A204.1 (cell line): Measurements from ENCODE around the gene CNTN5.
"Not testable (repeated sequence)": the region's sequence is repeated elsewhere in the genome, so short reads cannot be mapped to it uniquely, and the experiment has no call there.

Experiments used
- FAIRE-seq: peaks from 2 replicates; lab custom pipeline; 2012; peaks lifted over from hg19 to GRCh38; lab: Jason Lieb, UNC

CNTN5 gene

DNA sequence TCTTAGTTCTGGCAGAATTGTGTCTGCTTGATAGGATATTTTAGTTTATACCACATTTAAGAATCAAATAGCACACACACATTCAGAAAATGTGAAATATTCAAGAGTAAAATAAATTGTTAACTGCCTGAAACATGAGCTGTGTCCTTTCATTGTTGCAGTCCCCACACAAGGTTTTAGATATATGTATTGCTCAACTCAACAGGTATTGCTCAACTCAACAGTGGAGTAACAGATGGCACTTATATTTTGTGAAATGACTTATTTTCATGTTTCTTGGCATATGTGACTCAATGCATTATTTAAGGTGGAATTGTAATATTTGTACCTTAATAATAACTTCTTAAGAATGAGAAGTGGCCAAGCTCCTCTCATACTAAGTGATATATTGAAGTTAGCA lies 760.3 kb downstream of the CNTN5 start:
- FAIRE-seq, result no peak

- no peak for FAIRE-seq
Observed at GRCh38 chr11:99791354-99791753, 770.6 kb downstream of the CNTN5 start.

GRCh38 chr11:99795999-99796398 lies 775.2 kb downstream of the CNTN5 start:
- FAIRE-seq, result no peak

- no peak for FAIRE-seq
Observed at GRCh38 chr11:99803501-99803900, 782.8 kb downstream of the CNTN5 start.

- FAIRE-seq, result no peak
Observed at GRCh38 chr11:99812516-99812915, 791.8 kb downstream of the CNTN5 start.

DNA sequence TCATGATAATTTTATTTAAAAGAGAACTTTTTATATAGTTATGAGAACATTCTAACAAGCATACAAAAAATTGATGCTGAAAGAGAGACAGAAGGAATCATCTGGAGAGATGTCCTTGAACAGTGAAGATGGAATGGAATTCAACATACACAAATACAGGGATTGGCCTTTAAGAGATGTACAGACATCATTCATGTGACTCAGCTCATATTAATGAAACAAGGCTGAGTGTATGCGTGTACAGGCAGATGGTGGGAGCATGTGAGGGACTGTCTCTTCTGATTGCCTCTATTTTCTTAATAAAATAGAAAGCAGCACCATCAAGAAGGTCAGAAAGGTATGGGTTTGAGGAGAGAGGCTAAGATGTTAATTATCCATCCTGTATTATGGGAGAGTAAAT lies 793.3 kb downstream of the CNTN5 start:
- FAIRE-seq, result no peak

- FAIRE-seq, result no peak
Observed at GRCh38 chr11:99814738-99815137, 794.0 kb downstream of the CNTN5 start.

DNA sequence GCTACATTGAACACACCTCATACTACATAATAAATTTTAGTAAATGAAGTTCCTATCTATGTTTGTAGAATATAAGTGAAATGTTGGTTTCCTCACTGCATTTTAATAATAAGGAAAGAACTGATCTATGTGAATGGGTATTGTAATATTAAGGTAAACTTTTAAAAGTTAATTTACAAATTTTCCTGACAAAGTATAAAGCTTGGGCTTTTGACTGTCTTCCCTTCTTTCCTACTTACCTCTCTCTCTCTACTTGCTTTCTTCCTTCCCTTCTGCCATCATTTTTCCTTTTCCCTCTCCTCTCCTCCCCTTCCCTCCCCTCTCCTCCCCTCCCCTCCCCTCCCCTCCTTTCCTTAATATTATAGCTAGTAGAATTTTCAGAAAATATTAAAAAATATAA lies 798.2 kb downstream of the CNTN5 start:
- no peak for FAIRE-seq

- no peak for FAIRE-seq
Observed at GRCh38 chr11:99822846-99823565, 802.3 kb downstream of the CNTN5 start.

GRCh38 chr11:99836739-99837138 lies 816.0 kb downstream of the CNTN5 start:
- FAIRE-seq, result not testable (repeated sequence)

- no peak for FAIRE-seq
Observed at GRCh38 chr11:99841885-99842284, 821.1 kb downstream of the CNTN5 start.

DNA sequence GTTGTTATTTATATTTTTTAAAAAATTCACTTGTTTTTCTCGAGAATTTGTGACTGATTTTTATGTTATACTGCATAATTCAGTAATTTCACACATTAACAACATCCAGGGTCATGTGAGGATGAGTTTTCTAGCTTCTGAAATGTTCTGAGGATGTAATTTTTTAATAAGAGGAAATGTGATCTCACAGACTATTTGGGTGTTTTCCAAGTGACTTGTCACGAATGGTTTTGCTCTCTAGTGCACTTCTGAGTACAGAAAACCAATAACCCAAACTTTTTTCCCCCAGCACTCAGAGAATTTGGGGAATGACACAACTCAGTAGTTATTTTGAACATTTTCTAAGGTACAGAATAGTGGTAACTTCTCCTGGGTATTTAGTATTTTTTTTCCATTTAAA lies 845.2 kb downstream of the CNTN5 start:
- no peak for FAIRE-seq

GRCh38 chr11:99881610-99882009 lies 860.9 kb downstream of the CNTN5 start:
- FAIRE-seq, result no peak

GRCh38 chr11:99884750-99885149 lies 864.0 kb downstream of the CNTN5 start:
- FAIRE-seq, result no peak

DNA sequence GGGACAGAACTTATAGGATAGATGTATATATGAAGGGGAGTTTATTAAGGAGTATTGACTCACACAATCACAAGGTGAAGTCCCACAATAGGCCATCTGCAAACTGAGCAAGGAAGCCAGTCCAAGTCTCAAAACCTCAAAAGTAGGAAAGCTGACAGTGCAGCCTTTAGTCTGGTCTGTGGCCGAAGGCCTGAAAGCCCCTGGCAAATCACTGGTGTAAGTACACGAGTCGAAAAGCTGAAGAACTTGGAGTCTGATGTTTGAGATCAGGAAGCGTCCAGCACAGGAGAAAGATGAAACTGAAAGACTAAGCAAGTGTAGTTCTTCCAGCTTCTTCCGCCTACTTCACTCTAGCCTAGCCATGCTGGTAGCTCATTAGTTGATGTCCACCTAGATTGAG lies 866.7 kb downstream of the CNTN5 start:
- no peak for FAIRE-seq

- no peak for FAIRE-seq
Observed at GRCh38 chr11:99893811-99894210, 873.1 kb downstream of the CNTN5 start.

GRCh38 chr11:99901175-99901574 lies 880.4 kb downstream of the CNTN5 start:
- FAIRE-seq, result no peak

- no peak for FAIRE-seq
Observed at GRCh38 chr11:99911116-99911515, 890.4 kb downstream of the CNTN5 start.

DNA sequence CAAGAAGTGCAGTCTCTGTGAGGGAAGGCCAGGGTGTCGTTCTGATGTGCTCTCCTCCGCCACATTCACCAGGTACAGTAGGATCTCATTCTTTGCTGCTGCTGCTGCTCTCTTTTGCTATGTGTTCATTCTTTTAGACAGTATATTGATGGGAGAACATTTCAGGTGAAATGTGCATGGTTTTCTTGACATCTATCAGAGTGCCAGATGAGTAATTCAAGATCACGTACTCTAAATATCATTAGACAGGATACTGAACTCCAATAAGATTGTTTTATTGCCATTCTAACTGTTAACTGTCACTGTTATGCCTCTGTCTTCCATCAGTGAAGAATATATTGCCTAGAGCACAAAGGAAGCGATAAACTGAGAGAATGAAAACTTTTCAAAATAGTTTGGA lies 895.3 kb downstream of the CNTN5 start:
- FAIRE-seq, result no peak

DNA sequence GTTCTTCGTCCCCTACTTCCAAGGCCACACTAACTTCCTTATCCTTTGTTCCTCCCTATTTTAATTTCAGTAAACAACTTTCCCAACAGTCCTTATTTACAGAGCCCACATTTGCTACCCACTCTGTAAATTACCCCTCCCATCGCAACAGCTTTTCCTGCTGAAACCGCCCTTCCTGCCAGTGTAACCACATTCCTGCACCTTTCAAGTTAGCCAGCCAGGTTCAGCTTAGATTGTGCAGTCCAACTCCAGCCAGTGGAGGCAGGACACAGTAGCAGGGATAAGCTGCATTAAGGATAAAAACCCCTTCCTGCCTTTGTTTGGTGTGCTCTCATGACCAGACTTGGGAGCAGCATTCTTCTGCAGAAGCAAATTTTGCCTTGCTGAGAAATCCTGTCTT lies 898.0 kb downstream of the CNTN5 start:
- FAIRE-seq, result no peak

- no peak for FAIRE-seq
Observed at GRCh38 chr11:99920956-99921355, 900.2 kb downstream of the CNTN5 start.

DNA sequence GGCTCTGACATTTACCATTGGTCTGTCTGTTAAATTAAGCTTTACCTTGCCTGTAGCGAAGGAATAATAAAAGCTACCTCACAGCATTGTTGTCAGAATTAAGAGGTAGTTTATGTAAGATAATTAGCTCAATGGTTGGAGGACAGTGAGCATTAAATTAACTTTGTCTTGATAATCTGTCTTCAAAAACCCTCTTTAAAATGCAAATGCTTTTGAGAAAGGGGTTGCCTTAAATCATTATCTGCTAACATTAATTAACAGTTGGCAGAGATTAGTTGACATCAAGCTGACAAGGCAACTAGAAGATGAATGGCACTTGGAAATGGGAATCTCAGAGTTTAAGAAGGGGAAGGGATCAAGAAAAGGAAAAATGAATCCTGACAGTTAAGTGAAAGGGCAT lies 905.2 kb downstream of the CNTN5 start:
- no peak for FAIRE-seq

DNA sequence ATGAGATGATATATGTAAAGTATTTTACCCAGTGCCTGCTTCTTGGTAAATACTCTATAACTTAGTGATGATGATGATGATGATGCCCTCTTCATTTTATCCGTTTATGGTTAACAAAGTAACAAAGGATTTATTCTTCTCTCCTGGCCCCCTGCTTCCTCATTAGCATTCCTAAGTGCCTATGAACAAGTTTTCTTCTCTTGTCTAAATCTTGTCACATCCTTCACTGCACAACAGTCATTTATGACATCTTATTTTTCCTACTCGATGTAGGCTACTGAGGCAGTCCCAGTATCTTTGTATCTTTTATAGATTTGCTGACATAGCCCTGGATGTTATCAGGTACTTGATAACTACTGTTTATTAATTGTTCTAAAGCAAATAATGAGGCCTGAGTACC lies 911.9 kb downstream of the CNTN5 start:
- FAIRE-seq, result no peak

GRCh38 chr11:99934008-99934407 lies 913.3 kb downstream of the CNTN5 start:
- FAIRE-seq, result no peak

DNA sequence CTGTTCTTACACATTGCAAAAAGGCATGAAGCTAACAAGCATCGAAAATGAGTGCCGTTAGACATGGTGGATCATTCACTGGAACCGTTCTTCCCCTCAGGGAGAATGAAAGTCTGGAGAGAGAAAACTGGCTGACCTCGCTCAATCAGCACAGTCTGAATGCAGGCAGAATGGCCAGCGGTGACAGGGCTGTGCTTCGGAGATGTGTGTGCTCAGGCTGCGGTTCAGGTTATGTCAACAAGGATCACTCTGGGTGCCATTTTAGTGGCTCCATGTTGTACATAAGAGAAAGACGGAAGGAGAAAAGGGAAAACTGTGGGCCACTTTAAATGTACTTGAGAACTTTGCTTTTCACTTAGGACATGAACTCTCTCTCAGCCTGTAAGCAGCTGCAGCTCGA lies 916.6 kb downstream of the CNTN5 start:
- no peak for FAIRE-seq
